Adrenal gland (tissue), 12 donors: Measurements from ENCODE around the gene SF3B1. TPM values are rescaled to one million over a fixed set of nuclear protein-coding genes. Genes with fewer than 3 reads are reported as not detected.
"Not testable (repeated sequence)": the region's sequence is repeated elsewhere in the genome, so short reads cannot be mapped to it uniquely, and the experiment has no call there.

Experiments used
- DNase-seq, 7 donors: peaks; one replicate each; pipeline ENCODE4 v3.0.0-alpha.2; 2019 to 2020
- H3K27ac ChIP-seq, 5 donors: fragments of 200-600 bp; sonication (generic) in 4 of 5; 1 replicate in 3 of 5; 2 replicates in 2 of 5; pipeline versions ENCODE4 v1.5.1 to v1.8.0; 2016 to 2020; ENCODE audit warnings: mild to moderate bottlenecking in 1 of 5
- H3K27me3 ChIP-seq: fragments of 200-600 bp; 2 replicates; pipeline ENCODE4 v1.8.0; 2021
- H3K36me3 ChIP-seq, 2 donors: fragments of 200-600 bp; replicated peaks in 1 of 2; 1 replicate in 1 of 2; 2 replicates in 1 of 2; pipeline versions ENCODE4 v1.5.1 to v1.8.0; 2018 to 2022
- H3K4me1 ChIP-seq, 2 donors: fragments of 200-600 bp; replicated peaks in 1 of 2; 1 replicate in 1 of 2; 2 replicates in 1 of 2; pipeline versions ENCODE4 v1.5.1 to v1.8.0; 2018 to 2021
- H3K4me3 ChIP-seq, 4 donors: fragments of 200-600 bp; sonication (generic) in 3 of 4; one replicate each; pipeline ENCODE4 v1.5.1; 2016 to 2018
- H3K9me3 ChIP-seq, 3 donors: fragments of 200-600 bp; sonication (generic) in 1 of 3; replicated peaks in 1 of 3; 1 replicate in 2 of 3; 2 replicates in 1 of 3; pipeline versions ENCODE4 v1.5.1 to v1.8.0; 2016 to 2021
- POLR2A ChIP-seq, 2 donors: fragments of 450-650 bp; IDR thresholded peaks; one replicate each; pipeline ENCODE4 v1.6.1; 2017; ENCODE audit warnings: antibody characterized with exemption in 2 of 2, mild to moderate bottlenecking in 2 of 2, moderate library complexity in 1 of 2
- whole genome bisulfite sequencing, 4 donors: extraction: QIAGEN DNeasy Blood & Tissue Kit in 2 of 4; methylation state at CpG; one replicate each; pipeline versions ENCODE4 v1.1.5 to v1.1.7; 2013 to 2017; 5-methylcytosine and 5-hydroxymethylcytosine counted together
- intact Hi-C, 2 donors: fragments of 100-400 bp; cut with DNase I; formaldehyde crosslinking; loops; one replicate each; pipeline versions ENCODE4 v1.14.1 to v1.15.0; 2022 to 2023
- polyA plus RNA-seq, 3 donors: library from polyadenylated mRNA; stranded (reverse); fragments of 200-250 nt in 2 of 3; fragments of 350-450 nt in 1 of 3; fragmentation: Illumina TruSeq in 1 of 3; extraction: RNeasy Lipid Tissue Mini Kit (QIAGEN cat#74804) in 1 of 3; gene quantifications; one replicate each; pipeline ENCODE4 v1.2.3, GENCODE V29; 2013 to 2014
- small RNA-seq, 2 donors: library from RNA; depleted of rRNA; stranded (forward); fragments of <200 nt; gene quantifications; one replicate each; pipeline ENCODE3, GENCODE V24; 2016
- total RNA-seq, 9 donors: library from RNA; depleted of rRNA in 4 of 9; stranded (reverse); fragments of >200 nt in 4 of 9; fragments of 120-200 nt in 1 of 9; fragmentation: NEBNext Ultra II Directional in 1 of 9; extraction: Animal tissue kit (Norgen Biotek cat#: 25700) in 1 of 9; gene quantifications; one replicate each; pipeline versions ENCODE4 v1.1.0 to v1.2.4, GENCODE V29; 2013 to 2023
- TF ChIP-seq, protein P1 (sequence below), 6 experiments: fragments of 450-650 bp in 4 of 6; fragments of 200-600 bp in 2 of 6; sonication (generic) in 1 of 6; IDR thresholded peaks; 1 replicate in 5 of 6; 2 replicates in 1 of 6; pipeline versions ENCODE4 v1.5.1 to v1.8.0; 2016 to 2021; ENCODE audit warnings: antibody characterized with exemption in 6 of 6, mild to moderate bottlenecking in 2 of 6, moderate library complexity in 1 of 6
- donor health status: healthy with polysubstance abuse.
- donor health status: Bipolar disorder and iron deficiency.
- donor health status: DM: yes; HTN: yes; CAD: no.
- donor health status: DM: no; HTN: no; CAD: no.
- donor health status: DM: no; HTN: no; CAD: no.
- donor health status: DM: yes; HTN: yes; CAD: no.

The SF3B1 gene
- total and polyA plus RNA-seq, 12 donors = 91.1 to 564 (median 266) TPM

DNA sequence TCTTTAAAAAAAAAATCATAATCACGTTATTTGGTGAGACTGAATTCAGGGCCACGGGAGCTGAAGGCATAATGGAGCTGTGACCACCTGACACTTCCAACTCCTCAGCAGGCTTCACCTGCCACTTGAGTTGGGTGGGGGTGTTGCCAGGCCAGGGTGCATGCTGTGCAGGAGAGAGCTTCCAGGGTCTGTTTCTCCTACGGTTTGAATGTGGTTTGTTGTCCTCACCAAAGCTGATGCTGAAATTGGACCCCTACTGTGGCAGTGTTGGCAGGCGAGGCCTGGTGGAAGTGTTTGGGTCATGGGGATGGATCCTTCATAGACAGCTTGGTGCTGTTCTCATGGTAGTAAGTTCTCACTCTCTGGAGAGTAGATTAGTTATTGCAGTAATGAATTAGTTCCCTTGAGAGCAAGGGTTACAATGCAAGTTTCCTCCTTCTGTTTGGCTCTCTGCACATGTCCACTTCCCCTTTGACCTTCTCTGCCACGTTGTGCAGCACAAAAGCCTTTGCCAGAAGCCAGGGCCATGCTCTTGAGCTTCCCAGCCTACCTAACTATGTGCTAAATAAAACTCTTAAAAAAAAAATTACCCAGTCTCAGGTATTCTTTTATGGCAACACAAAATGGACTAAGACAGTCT lies 86.0 kb downstream of the SF3B1 start:
- Histone ChIP-seq H3K4me3 (no peak overlapping the region), H3K4me1 (peaks cover 10 to 12% of the 10 kb centered on the region in 2 donors), H3K36me3 (no peaks in the 10 kb centered on the region), H3K27ac (no peak overlapping the region), H3K9me3 (no peaks in the 10 kb centered on the region), H3K27me3 (no peaks in the 10 kb centered on the region)
- DNase-seq = no peak
- TF ChIP-seq, protein P1, sequence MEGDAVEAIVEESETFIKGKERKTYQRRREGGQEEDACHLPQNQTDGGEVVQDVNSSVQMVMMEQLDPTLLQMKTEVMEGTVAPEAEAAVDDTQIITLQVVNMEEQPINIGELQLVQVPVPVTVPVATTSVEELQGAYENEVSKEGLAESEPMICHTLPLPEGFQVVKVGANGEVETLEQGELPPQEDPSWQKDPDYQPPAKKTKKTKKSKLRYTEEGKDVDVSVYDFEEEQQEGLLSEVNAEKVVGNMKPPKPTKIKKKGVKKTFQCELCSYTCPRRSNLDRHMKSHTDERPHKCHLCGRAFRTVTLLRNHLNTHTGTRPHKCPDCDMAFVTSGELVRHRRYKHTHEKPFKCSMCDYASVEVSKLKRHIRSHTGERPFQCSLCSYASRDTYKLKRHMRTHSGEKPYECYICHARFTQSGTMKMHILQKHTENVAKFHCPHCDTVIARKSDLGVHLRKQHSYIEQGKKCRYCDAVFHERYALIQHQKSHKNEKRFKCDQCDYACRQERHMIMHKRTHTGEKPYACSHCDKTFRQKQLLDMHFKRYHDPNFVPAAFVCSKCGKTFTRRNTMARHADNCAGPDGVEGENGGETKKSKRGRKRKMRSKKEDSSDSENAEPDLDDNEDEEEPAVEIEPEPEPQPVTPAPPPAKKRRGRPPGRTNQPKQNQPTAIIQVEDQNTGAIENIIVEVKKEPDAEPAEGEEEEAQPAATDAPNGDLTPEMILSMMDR (IDR thresholded peaks at IDR 0.05) = no peak
- no peak for TF ChIP-seq POLR2A (IDR thresholded peaks at IDR 0.05)
- 60 to 75% (median 65%) methylated on average over 3 to 5 of the region's 5 CpGs for WGBS, 4 donors
- intact Hi-C loops = no loop called here

DNA sequence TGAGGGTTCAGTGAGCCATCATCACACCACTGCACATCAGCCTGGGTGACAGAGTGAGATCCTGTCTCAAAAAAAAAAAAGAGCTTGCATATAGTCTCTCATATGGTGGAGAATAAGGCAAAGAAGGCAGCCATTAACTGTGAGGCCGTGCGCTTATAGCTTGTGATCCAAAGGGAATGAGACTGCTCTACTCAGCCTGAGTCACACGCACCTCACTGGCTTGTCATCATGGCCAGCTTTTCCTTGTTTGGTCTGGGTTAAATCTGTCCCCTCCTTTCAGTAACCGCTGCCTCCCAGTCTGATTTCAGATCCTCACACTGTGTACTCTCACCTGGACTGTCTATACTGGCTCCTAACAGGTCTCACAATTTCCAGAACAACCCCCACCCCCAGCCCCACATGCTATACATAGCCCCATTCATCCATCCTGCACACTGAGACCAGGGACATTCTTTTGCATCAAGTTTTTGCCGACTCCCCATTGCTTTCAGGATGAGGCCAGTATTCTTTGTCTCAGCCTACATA lies 88.9 kb downstream of the SF3B1 start:
- Histone ChIP-seq H3K27ac (no peak overlapping the region), H3K4me3 (no peak overlapping the region), H3K27me3 (no peaks in the 10 kb centered on the region), H3K36me3 (no peaks in the 10 kb centered on the region), H3K9me3 (no peaks in the 10 kb centered on the region), H3K4me1 (peaks cover 2 to 3% of the 10 kb centered on the region in 2 donors)
- WGBS, 4 donors = 96 to 98% (median 97%) methylated on average over 5 of the region's 5 CpGs
- TF ChIP-seq POLR2A (IDR thresholded peaks at IDR 0.05) = no peak
- TF ChIP-seq, protein P1 (IDR thresholded peaks at IDR 0.05) = no peak
- no peak for DNase-seq
- intact Hi-C loops = no loop called here

DNA sequence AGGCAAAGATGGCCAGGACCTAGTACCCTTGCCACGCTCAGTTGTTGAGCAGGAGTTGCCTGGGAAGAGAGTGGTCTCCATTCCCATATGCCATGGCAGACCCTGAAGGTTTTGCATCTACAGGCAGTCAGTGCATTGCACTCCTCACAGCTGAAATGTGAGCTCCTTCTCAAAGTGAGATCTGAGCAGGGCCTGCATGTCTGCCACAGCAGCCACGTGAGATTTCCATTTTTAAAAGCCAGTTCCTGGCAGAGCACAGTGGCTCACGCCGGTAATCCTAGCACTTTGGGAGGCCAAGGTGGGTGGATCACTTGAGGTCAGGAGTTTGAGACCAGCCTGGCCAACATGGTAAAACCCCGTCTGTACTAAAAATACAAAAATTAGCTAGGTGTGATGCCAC lies 90.9 kb downstream of the SF3B1 start:
- H3K4me3 ChIP-seq, H3K27me3 ChIP-seq, H3K9me3 ChIP-seq, H3K27ac ChIP-seq, H3K36me3 ChIP-seq, intact Hi-C loops, DNase-seq, H3K4me1 ChIP-seq: not testable (repeated sequence)
- WGBS, 4 donors = 87 to 94% (median 91%) methylated on average over 5 of the region's 5 CpGs

DNA sequence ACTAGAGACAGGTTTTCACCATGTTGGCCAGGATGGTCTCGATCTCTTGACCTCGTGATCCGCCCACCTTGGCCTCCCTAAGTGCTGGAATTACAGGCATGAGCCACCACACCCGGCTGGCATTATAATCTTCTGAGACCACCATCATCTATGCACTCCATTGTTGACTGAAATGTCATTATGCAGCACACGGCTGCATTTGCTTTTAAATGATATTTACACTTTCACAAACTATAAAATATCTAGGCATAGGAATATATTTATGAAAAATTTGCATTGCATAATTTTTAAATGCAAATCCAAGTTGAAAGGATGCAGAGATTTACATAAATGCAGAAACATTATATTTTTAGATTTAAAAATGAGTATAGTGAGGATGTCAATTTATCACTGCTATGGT lies 94.2 kb downstream of the SF3B1 start:
- intact Hi-C loops = no loop called here
- no peak for TF ChIP-seq POLR2A (IDR thresholded peaks at IDR 0.05)
- TF ChIP-seq, protein P1 (IDR thresholded peaks at IDR 0.05) = no peak
- Histone ChIP-seq H3K4me1 (no peaks in the 10 kb centered on the region), H3K9me3 (no peaks in the 10 kb centered on the region), H3K27me3 (no peaks in the 10 kb centered on the region), H3K4me3 (no peak overlapping the region), H3K36me3 (no peaks in the 10 kb centered on the region), H3K27ac (no peak overlapping the region)
- 90 to 93% (median 90%) methylated on average over 5 of the region's 5 CpGs for WGBS, 4 donors
- DNase-seq = no peak

Small RNA genes within 50 kb of the gene (small RNA-seq; reads per million reads assigned to genes)
- gene RF00394 = 0 reads per million in 2 donors
- gene RNU6-1029P = 0 reads per million in 2 donors

Other genes starting within 250 kb of the SF3B1 start
- 10 to 100 TPM; 12.9 to 40.2 (median 27.0) TPM for gene ANKRD44, start 124.2 kb downstream of the SF3B1 start, total RNA-seq
- 10 to 100 TPM in 1 of 3 donors, 1 to 10 TPM in 2; 3.8 to 19.1 (median 5.0) TPM for gene ANKRD44, start 124.2 kb downstream of the SF3B1 start, polyA plus RNA-seq
- gene COQ10B, start 18.5 kb upstream of the SF3B1 start, total RNA-seq = 10 to 100 TPM; 31.4 to 63.5 (median 39.7) TPM
- 10 to 100 TPM; 22.3 to 58.8 (median 27.4) TPM for gene COQ10B, start 18.5 kb upstream of the SF3B1 start, polyA plus RNA-seq
- gene HSPD1, start 64.8 kb upstream of the SF3B1 start, total RNA-seq = 1,000 to 10,000 TPM in 3 of 9 donors, 100 to 1,000 TPM in 6; 221 to 3,318 (median 577) TPM
- gene HSPD1, start 64.8 kb upstream of the SF3B1 start, polyA plus RNA-seq = 1,000 to 10,000 TPM in 1 of 3 donors, 100 to 1,000 TPM in 2; 220 to 7,464 (median 448) TPM
- 1,000 to 10,000 TPM in 2 of 9 donors, 100 to 1,000 TPM in 7; 113 to 1,567 (median 190) TPM for gene HSPE1, start 65.4 kb upstream of the SF3B1 start, total RNA-seq
- 1,000 to 10,000 TPM in 2 of 3 donors, 100 to 1,000 TPM in 1; 396 to 4,257 (median 1,108) TPM for gene HSPE1, start 65.4 kb upstream of the SF3B1 start, polyA plus RNA-seq
- gene MOB4, start 81.0 kb upstream of the SF3B1 start, total RNA-seq = 100 to 1,000 TPM in 2 of 9 donors, 10 to 100 TPM in 7; 18.2 to 592 (median 38.4) TPM
- 100 to 1,000 TPM in 1 of 3 donors, 10 to 100 TPM in 2; 26.9 to 117 (median 58.1) TPM for gene MOB4, start 81.0 kb upstream of the SF3B1 start, polyA plus RNA-seq
- 10 to 100 TPM in 5 of 9 donors, 1 to 10 TPM in 4; 2.1 to 15.8 (median 10.5) TPM for gene RFTN2, start 240.6 kb upstream of the SF3B1 start, total RNA-seq
- gene RFTN2, start 240.6 kb upstream of the SF3B1 start, polyA plus RNA-seq = 1 to 10 TPM; 1.2 to 2.2 (median 1.9) TPM